ENCODE data around the gene AP2S1.

GRCh38 chr19:46813839-46814358 lies 36.7 kb downstream of the AP2S1 start:
- TF ChIP-seq YY1 (IDR thresholded peaks at IDR 0.05; ENCODE audit: insufficient read depth, insufficient read length) (no peak), ZNF274 (IDR thresholded peaks at IDR 0.05; ENCODE audit: low read depth, low read length) (no peak)
